Endothelial cell of umbilical vein (primary cell): ENCODE data around the gene TUBB4B. TPM values are rescaled to one million over a fixed set of nuclear protein-coding genes. Genes with fewer than 3 reads are reported as not detected.

ENCODE experiments used
- BruUV-seq: library from RNA; stranded (reverse); fragments of 400-500 nt; replicated peaks from 2 replicates; lab custom pipeline; 2021; lab: Mats Ljungman, UMichigan
- CTCF ChIA-PET: fragments of 300-600, 350-600 bp; sonication (Branson Sonifier 250); formaldehyde crosslinking; loops from one replicate; lab custom pipeline; 2021; ENCODE audit warnings: antibody characterized with exemption, inconsistent platforms; lab: Charles Lee
- POLR2A ChIA-PET: fragments of 300-600, 350-600 bp; sonication (Branson Sonifier 250); formaldehyde crosslinking; loops from one replicate; lab custom pipeline; 2021; ENCODE audit warnings: antibody characterized with exemption, inconsistent platforms; lab: Charles Lee
- DNase-seq: peaks from one replicate; pipeline ENCODE4 v3.0.0-alpha.2; 2011; ENCODE audit warnings: low read depth, low spot score
- FAIRE-seq: peaks from 2 replicates; lab custom pipeline; 2011; peaks lifted over from hg19 to GRCh38; lab: Jason Lieb, UNC
- H2AFZ ChIP-seq: 2 replicates; pipeline ENCODE4 v1.6.0; 2012; ENCODE audit warnings: low read depth, low read length, control low read depth, inconsistent platforms
- H3K27ac ChIP-seq: 2 replicates; pipeline ENCODE4 v1.5.1; 2011; ENCODE audit warnings: low read depth, mild to moderate bottlenecking, control low read depth, low read length, moderate library complexity; ENCODE audit not compliant: insufficient read depth
- H3K27me3 ChIP-seq, 2 experiments: 2 replicates each; pipeline versions ENCODE4 v1.6.0 to v1.6.1; 2011; ENCODE audit warnings: low read length in 2 of 2, mixed read lengths in 1 of 2; ENCODE audit not compliant: control insufficient read depth in 2 of 2, insufficient read depth in 2 of 2
- H3K36me3 ChIP-seq, 2 experiments: 2 replicates in 1 of 2; 3 replicates in 1 of 2; pipeline ENCODE4 v1.5.1; 2011; ENCODE audit warnings: low read length in 2 of 2, mild to moderate bottlenecking in 1 of 2, moderate library complexity in 1 of 2; ENCODE audit not compliant: control insufficient read depth in 2 of 2, insufficient read depth in 2 of 2; ENCODE audit errors: extremely low read depth in 1 of 2
- H3K4me1 ChIP-seq: 3 replicates; pipeline ENCODE4 v1.5.1; 2011; ENCODE audit warnings: mild to moderate bottlenecking, low read length; ENCODE audit not compliant: control insufficient read depth, insufficient read depth; ENCODE audit errors: extremely low read depth
- H3K4me2 ChIP-seq: 2 replicates; pipeline ENCODE4 v1.6.1; 2011; ENCODE audit warnings: low read length, control low read depth, mixed read lengths; ENCODE audit not compliant: insufficient read depth
- H3K4me3 ChIP-seq, 3 experiments: fragments of 200-600 bp in 1 of 3; sonication (generic), shearing (Covaris generic) in 1 of 3; replicated peaks in 1 of 3; 2 replicates each; pipeline ENCODE4 v1.5.1; 2011 to 2016; ENCODE audit warnings: control low read depth in 3 of 3, low read length in 3 of 3, mild to moderate bottlenecking in 2 of 3, inconsistent platforms in 1 of 3, low read depth in 1 of 3, moderate library complexity in 1 of 3; ENCODE audit not compliant: insufficient read depth in 1 of 3
- H3K79me2 ChIP-seq: 2 replicates; pipeline ENCODE4 v1.6.0; 2012; ENCODE audit warnings: low read length, inconsistent platforms; ENCODE audit not compliant: control insufficient read depth, insufficient read depth
- H3K9ac ChIP-seq: replicated peaks from 2 replicates; pipeline ENCODE3; 2011; ENCODE audit warnings: low read length, control low read depth; ENCODE audit not compliant: insufficient read depth; ENCODE audit errors: extremely low read depth
- H3K9me1 ChIP-seq: replicated peaks from 3 replicates; pipeline ENCODE4 v1.6.0; 2011; ENCODE audit warnings: mild to moderate bottlenecking, low read length; ENCODE audit not compliant: control insufficient read depth, insufficient read depth; ENCODE audit errors: extremely low read depth
- H3K9me3 ChIP-seq: replicated peaks from 2 replicates; pipeline ENCODE4 v1.5.1; 2012; ENCODE audit warnings: low read length, inconsistent platforms; ENCODE audit not compliant: control insufficient read depth, insufficient read depth
- H4K20me1 ChIP-seq: replicated peaks from 2 replicates; pipeline ENCODE3; 2011; ENCODE audit warnings: mild to moderate bottlenecking, low read length; ENCODE audit not compliant: control insufficient read depth, insufficient read depth; ENCODE audit errors: extremely low read depth
- EZH2 ChIP-seq: IDR thresholded peaks from 2 replicates; pipeline ENCODE4 v1.6.1; 2012; ENCODE audit warnings: borderline replicate concordance, low read depth, mild to moderate bottlenecking, moderate library complexity, low read length, inconsistent platforms; ENCODE audit not compliant: severe bottlenecking
- FOS ChIP-seq: IDR thresholded peaks from 2 replicates; pipeline ENCODE4 v1.6.1; 2011; ENCODE audit warnings: mild to moderate bottlenecking, low read length, moderate library complexity, borderline replicate concordance; ENCODE audit not compliant: insufficient read depth
- GATA2 ChIP-seq: IDR thresholded peaks from 2 replicates; pipeline ENCODE4 v1.7.0; 2011; ENCODE audit warnings: low read depth, mild to moderate bottlenecking, moderate library complexity, mixed read lengths, low read length; ENCODE audit not compliant: insufficient read length, insufficient read depth
- JUN ChIP-seq: IDR thresholded peaks from 2 replicates; pipeline ENCODE4 v1.6.1; 2011; ENCODE audit warnings: borderline replicate concordance, low read depth; ENCODE audit not compliant: insufficient read length, insufficient read depth
- MYC ChIP-seq: IDR thresholded peaks from one replicate; pipeline ENCODE4 v1.6.1; 2011; ENCODE audit warnings: mild to moderate bottlenecking, low read depth, low read length
- POLR2A ChIP-seq: IDR thresholded peaks from 2 replicates; pipeline ENCODE4 v1.6.1; 2012; ENCODE audit warnings: low read depth, mild to moderate bottlenecking, control low read depth, low read length
- POLR2AphosphoS5 ChIP-seq: IDR thresholded peaks from 2 replicates; pipeline ENCODE4 v1.6.1; 2012; ENCODE audit warnings: low read depth, mild to moderate bottlenecking, control low read depth, low read length, moderate library complexity; ENCODE audit not compliant: insufficient read depth
- dilution Hi-C: fragments of 300-500 bp; cut with MboI; formaldehyde crosslinking; loops from one replicate; pipeline ENCODE4 v1.15.0; 2019; ENCODE audit warnings: low sequenced_read_pairs; ENCODE audit not compliant: extremely low pct_ligation_motif_present
- intact Hi-C: fragments of 100-400 bp; cut with micrococcal nuclease; formaldehyde crosslinking; loops from one replicate; pipeline ENCODE4 v1.10.0; 2022
- polyA plus RNA-seq, 4 experiments: library from polyadenylated mRNA; depleted of rRNA in 3 of 4; stranded (reverse) in 3 of 4; unstranded in 1 of 4; fragments of >200 nt; gene quantifications; 2 replicates each; pipeline versions ENCODE4 v1.2.1 to v1.2.3, GENCODE V29; 2011 to 2012; ENCODE audit warnings: missing spikeins in 1 of 4
- total RNA-seq: library from RNA; stranded (reverse); gene quantifications from 2 replicates; pipeline ENCODE4 v1.2.3, GENCODE V29; 2021
- TF ChIP-seq, protein P1 (sequence below), 2 donors: IDR thresholded peaks; 1 replicate in 1 of 2; 2 replicates in 1 of 2; pipeline ENCODE4 v1.5.1; 2011; ENCODE audit warnings: low read length in 2 of 2, mild to moderate bottlenecking in 2 of 2, moderate library complexity in 2 of 2, control low read depth in 1 of 2, inconsistent platforms in 1 of 2, low read depth in 1 of 2; ENCODE audit not compliant: insufficient read depth in 1 of 2; ENCODE audit errors: extremely low read depth in 1 of 2
- TF ChIP-seq, protein P2 (sequence below): IDR thresholded peaks from 2 replicates; pipeline ENCODE4 v1.6.1; 2011; ENCODE audit not compliant: insufficient read depth, insufficient read length

Gene TUBB4B
- total and polyA plus RNA-seq, 2 donors (not counting 3 experiments of a cell fraction or from before 2014, with no cell fraction given): 418 to 558 TPM

DNA sequence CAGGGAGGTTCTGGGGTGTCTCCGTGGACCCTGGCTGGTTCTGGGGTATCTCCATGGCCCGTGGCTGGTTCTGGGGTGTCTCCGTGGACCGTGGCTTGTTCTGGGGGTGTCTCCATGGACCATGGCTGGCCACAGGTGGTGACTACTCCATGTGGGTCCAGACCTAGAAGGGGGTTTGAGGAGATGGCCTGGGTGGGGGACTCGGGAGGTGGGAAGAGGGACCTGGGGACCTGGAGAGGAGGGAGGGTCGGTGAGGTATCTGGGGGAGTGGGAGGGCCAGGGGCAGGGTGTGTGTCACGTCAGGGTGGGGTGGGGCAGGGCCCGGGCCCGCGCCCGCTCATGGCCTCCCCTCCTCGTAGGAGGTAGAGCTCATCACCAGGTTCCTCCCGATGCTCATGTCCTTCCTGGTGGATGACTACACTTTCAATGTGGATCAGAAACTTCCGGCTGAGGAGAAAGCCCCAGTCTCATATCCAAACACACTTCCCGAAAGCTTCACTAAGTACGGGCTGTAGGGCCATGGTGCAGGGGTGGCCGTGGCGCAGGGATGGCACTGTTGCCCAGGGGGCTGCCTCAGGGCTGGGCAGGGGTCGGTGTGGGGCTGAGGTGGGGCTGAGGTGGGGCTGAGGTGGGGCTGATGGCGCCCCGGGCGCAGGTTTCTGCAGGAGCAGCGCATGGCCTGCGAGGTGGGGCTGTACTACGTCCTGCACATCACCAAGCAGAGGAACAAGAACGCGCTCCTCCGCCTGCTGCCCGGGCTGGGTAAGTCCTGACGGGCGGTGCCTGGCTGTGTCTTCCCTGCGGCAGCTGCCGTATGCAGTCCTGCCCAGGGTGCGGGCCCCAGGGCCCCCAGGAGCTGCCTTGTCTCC, 25.7 kb downstream of the TUBB4B start:
- ChIA-PET CTCF (interaction anchor here (0.7 kb wide), 1 partner anchor 30 kb away, joined by 3 read pairs; no protein-coding TSS in a partner anchor), POLR2A (interaction anchor here (1.1 kb wide), 1 partner anchor 26 kb away, joined by 3 read pairs; the partner anchor contains the start of gene TUBB4B)
- no TSS peak for BruUV-seq
- Histone ChIP-seq H2AFZ (no peak overlapping the region), H3K27me3 (no peaks in the 10 kb centered on the region), H3K9me3 (no peaks in the 10 kb centered on the region), H3K4me1 (peaks cover 22% of the 10 kb centered on the region), H3K36me3 (peaks cover 0 to 33% of the 10 kb centered on the region in 2 experiments), H3K4me2 (no peak overlapping the region), H3K9ac (no peak overlapping the region), H3K79me2 (no peaks in the 10 kb centered on the region), H4K20me1 (no peaks in the 10 kb centered on the region), H3K4me3 (no peak overlapping the region), H3K27ac (no peak overlapping the region), H3K9me1 (no peaks in the 10 kb centered on the region)
- FAIRE-seq (no peak), DNase-seq (no peak)
- no peak for TF ChIP-seq FOS
- dilution Hi-C loops: no loop called here
- intact Hi-C loops: no loop called here

DNA sequence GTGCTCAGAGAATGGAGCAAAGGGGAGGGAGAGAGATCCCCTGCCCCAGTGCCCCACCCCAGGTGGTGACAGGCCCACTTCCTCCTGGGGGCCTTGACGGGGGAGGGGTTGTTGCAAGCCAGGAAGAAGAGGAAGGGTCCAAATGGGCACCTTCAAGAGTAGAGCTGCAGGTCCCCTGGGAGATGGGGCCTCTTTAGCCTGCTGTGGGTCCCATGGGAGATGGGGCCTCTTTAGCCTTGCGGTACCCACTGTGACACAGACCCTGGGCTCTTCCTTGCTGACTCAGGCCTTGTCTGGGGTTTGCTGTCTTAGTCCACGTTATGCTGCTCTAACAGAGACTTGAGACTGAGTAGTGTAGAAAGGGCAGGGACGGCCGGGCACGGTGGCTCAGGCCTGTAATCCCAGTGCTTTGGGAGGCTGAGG, 26.9 kb downstream of the TUBB4B start:
- BruUV-seq: no TSS peak
- Histone ChIP-seq H3K4me1 (peaks cover 22% of the 10 kb centered on the region), H3K9me1 (no peaks in the 10 kb centered on the region), H3K9ac (no peak overlapping the region), H4K20me1 (no peaks in the 10 kb centered on the region), H3K27me3 (no peaks in the 10 kb centered on the region), H3K27ac (peak overlapping the region; percentile 47), H3K36me3 (peaks cover 0 to 40% of the 10 kb centered on the region in 2 experiments), H3K9me3 (no peaks in the 10 kb centered on the region), H2AFZ (no peak overlapping the region), H3K4me2 (peak overlapping the region; percentile 1), H3K4me3 (no peak overlapping the region), H3K79me2 (no peaks in the 10 kb centered on the region)
- DNase-seq: no peak
- TF ChIP-seq GATA2: no peak
- TF ChIP-seq, protein P1, sequence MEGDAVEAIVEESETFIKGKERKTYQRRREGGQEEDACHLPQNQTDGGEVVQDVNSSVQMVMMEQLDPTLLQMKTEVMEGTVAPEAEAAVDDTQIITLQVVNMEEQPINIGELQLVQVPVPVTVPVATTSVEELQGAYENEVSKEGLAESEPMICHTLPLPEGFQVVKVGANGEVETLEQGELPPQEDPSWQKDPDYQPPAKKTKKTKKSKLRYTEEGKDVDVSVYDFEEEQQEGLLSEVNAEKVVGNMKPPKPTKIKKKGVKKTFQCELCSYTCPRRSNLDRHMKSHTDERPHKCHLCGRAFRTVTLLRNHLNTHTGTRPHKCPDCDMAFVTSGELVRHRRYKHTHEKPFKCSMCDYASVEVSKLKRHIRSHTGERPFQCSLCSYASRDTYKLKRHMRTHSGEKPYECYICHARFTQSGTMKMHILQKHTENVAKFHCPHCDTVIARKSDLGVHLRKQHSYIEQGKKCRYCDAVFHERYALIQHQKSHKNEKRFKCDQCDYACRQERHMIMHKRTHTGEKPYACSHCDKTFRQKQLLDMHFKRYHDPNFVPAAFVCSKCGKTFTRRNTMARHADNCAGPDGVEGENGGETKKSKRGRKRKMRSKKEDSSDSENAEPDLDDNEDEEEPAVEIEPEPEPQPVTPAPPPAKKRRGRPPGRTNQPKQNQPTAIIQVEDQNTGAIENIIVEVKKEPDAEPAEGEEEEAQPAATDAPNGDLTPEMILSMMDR (IDR thresholded peaks at IDR 0.05; ENCODE audit: extremely low read depth in 1 of 2, insufficient read depth in 1 of 2, low read depth in 1 of 2, low read length in 2 of 2): no peak
- no peak for TF ChIP-seq FOS
- no peak for TF ChIP-seq POLR2AphosphoS5
- no peak for TF ChIP-seq JUN
- no peak for TF ChIP-seq EZH2
- no peak for TF ChIP-seq POLR2A
- no peak for TF ChIP-seq MYC
- TF ChIP-seq, protein P2, sequence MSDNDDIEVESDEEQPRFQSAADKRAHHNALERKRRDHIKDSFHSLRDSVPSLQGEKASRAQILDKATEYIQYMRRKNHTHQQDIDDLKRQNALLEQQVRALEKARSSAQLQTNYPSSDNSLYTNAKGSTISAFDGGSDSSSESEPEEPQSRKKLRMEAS: no peak
- intact Hi-C loops: loop anchor here (2.0 kb wide), 2 partner anchors 13 to 67 kb away; partner anchors contain the start of genes NELFB and TPRN
- FAIRE-seq: no peak
- CTCF ChIA-PET: no interaction called here
- POLR2A ChIA-PET: no interaction called here
- dilution Hi-C loops: no loop called here
